Glomerular visceral epithelial cell (primary cell): Measurements from ENCODE around the gene CNDP1.

Source experiments
- DNase-seq: peaks from one replicate; pipeline ENCODE4 v3.0.0-alpha.2; 2016; ENCODE audit errors: extremely low spot score

CNDP1 gene

GRCh38 chr18:74506448-74507084 is 27.7 kb upstream of the CNDP1 start:
- DNase-seq: no peak

- no peak for DNase-seq
Measured at GRCh38 chr18:74507097-74507881, 27.0 kb upstream of the CNDP1 start.

GRCh38 chr18:74507927-74508326 is 26.4 kb upstream of the CNDP1 start:
- DNase-seq: no peak

- no peak for DNase-seq
Measured at GRCh38 chr18:74508366-74508765, 25.9 kb upstream of the CNDP1 start.

- DNase-seq: no peak
Measured at GRCh38 chr18:74508821-74509225, 25.5 kb upstream of the CNDP1 start.

GRCh38 chr18:74509856-74510769 is 24.2 kb upstream of the CNDP1 start:
- no peak for DNase-seq

GRCh38 chr18:74510770-74511095 is 23.6 kb upstream of the CNDP1 start:
- no peak for DNase-seq

- DNase-seq: no peak
Measured at GRCh38 chr18:74511823-74512222, 22.5 kb upstream of the CNDP1 start.

- DNase-seq: no peak
Measured at GRCh38 chr18:74512321-74513053, 21.8 kb upstream of the CNDP1 start.

- DNase-seq: no peak
Measured at GRCh38 chr18:74513149-74513882, 21.0 kb upstream of the CNDP1 start.

GRCh38 chr18:74513883-74514205 is 20.5 kb upstream of the CNDP1 start:
- no peak for DNase-seq

- DNase-seq: no peak
Measured at GRCh38 chr18:74514860-74515495, 19.3 kb upstream of the CNDP1 start.

- DNase-seq: no peak
Measured at GRCh38 chr18:74515620-74516231, 18.6 kb upstream of the CNDP1 start.

GRCh38 chr18:74516271-74517235 is 17.7 kb upstream of the CNDP1 start:
- DNase-seq: no peak

GRCh38 chr18:74517236-74517630 is 17.1 kb upstream of the CNDP1 start:
- no peak for DNase-seq

- no peak for DNase-seq
Measured at GRCh38 chr18:74518456-74519295, 15.6 kb upstream of the CNDP1 start.

- DNase-seq: no peak
Measured at GRCh38 chr18:74519320-74520095, 14.8 kb upstream of the CNDP1 start.
